GM21723 (cell line): ENCODE measurements around the gene MAB21L4.

Experiments
- ATAC-seq: cut with Tn5 transposase; IDR thresholded peaks from one replicate; pipeline ENCODE4 v1.9.1; 2021; ENCODE audit warnings: mild to moderate bottlenecking, moderate library complexity; ENCODE audit not compliant: unreplicated experiment

MAB21L4 gene

DNA sequence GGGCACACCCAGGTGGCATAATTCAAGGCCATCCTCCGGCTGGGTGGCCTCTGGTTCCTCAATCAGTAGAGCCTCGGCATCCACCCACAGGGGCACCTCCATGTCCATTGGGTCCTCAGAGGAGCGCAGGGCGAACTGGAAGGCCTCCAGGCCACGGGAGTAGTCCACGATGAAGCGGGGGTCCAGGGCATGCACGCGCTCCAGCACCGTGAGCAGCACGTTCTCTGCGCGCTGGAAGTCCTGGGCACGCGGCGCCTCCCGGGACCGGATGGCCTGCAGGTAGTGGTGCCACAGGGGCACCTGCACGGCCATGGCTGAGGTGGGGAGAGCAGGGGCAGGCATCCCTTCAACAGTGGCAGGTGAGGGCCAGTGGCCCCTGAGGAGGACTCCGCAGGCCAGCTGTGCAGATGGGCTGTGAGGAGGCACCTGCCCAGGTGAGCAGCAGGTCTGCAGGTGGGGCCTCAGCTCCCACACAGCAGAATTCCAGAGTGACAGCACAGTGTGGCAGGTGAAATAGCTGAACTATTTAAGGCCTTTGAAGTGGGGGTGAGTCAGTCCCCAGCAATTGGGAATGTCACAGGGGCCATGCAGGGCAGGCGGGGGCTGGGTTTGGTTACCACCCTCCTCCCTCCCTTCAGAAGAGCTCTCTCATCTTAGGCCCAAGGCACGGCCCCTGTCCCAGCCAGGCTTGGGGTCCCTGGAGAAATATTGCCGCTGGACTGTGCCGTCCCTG is at the start of gene MAB21L4:
Gene MAB21L4, minus strand, starts transcription at position 501 of the 733 bp plus-strand sequence. Its CDS starts 159 bp downstream, at position 342.
- no peak for ATAC-seq

DNA sequence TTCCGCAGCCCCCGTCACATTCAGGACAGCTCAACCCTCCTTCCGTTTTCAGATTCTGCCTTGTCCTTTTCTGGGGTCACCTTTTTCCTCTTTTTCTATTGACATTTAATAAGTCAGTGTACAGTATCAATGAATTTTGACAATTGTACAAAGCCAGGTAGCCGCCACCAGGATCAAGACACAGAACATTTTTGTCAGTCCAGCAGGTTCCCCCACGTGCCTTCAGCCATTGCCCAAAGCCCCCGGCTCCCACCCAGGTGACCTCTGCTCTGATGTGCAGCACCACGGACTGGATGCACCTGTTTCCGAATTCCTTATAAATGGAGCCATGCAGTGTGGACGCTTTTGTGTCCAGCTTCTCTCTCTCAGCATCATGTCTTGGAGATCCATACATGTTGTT is 40.1 kb upstream of the MAB21L4 start:
- no peak for ATAC-seq

DNA sequence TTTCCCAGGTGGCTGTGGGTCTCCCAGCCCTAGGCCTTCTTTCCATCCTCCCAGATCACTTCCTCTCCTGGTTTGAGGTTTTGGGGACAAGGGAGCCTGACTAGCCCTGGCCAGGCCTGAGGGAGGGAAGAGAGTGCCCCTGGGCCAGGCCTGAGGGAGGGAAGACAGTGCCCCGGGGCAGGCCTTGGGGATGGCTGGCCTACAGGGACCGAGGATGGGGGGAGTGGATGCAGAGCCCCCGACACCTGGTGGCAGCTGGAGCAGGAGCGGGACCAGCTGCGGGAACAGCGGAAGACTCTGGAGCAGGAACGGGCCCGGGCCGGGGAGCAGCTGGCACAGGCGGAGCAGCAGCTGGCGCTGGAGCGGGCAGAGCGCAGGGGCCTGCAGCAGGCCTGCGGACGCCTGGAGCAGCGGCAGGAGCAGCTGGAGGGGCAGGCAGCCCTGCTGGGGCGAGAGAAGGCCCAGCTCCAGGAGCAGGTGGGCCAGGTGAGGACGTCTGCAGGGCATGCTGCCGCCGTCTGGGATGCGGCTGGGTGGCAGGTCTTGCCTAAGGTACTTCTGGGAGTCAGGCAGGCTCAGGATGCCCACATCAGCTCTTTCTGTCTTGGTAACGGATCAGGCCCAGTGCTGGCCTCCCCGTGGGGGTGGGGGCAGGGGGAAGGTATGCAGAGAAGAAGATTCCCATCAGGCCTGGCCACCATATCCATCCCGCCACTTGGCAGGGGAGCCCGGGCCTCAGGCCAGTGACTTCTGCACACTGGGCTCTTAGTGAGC is 39.3 kb upstream of the MAB21L4 start:
- ATAC-seq = no peak

DNA sequence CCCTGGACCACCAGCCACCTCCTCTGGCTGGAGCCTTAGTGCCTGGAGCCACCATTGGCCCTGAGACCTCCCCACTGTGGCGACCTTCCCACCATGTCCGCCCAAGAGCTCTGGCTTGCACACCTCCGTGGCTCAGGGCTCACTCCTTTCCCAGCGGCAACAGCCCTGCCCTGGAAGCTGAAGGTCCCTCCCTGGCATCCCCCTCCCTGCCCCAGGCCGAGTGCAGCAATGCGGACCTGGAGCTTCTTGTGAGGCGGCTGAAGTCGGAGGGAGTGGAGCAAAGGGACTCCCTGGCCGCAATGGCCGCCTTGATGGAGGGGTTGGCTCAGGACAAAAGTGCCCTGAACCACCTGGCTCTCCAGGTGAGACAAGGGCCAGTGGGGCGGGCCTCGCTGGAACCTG is 38.7 kb upstream of the MAB21L4 start:
- ATAC-seq = no peak

DNA sequence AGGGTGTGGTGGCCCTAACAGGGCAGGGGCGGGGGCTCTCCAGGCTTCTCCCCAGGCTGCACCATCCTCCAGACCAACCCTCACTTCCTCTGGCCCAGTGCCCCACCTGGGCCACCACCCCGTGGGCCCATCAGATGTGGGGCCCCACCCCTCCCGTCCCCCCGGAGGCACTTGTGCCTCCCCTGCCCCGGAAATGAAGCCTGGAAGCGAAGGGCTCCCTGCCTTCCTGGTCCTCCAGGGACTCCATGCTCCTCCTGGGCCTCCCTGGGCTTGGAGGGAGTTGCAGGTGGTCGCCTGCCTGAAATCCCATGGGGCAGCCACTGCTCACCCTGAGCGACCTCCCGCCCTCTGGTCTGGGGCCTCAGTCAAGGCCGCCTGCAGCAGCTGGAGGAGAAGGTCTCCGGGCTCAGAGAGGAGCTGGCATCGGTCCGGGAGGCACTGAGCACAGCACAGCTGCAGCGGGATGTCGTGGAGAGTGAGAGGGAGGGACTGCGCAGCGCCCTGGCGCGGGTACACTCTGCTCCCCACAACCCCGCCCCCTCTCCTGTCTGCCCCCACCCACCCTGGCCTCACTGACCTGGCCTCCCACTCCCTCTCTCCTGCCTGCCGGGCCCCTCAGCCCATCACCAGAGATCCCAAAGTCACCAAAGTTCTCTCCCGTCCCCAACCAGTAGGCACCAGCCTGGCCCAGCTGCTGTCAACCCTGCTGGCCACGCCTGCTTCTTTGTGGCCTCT is 38.2 kb upstream of the MAB21L4 start:
- no peak for ATAC-seq

DNA sequence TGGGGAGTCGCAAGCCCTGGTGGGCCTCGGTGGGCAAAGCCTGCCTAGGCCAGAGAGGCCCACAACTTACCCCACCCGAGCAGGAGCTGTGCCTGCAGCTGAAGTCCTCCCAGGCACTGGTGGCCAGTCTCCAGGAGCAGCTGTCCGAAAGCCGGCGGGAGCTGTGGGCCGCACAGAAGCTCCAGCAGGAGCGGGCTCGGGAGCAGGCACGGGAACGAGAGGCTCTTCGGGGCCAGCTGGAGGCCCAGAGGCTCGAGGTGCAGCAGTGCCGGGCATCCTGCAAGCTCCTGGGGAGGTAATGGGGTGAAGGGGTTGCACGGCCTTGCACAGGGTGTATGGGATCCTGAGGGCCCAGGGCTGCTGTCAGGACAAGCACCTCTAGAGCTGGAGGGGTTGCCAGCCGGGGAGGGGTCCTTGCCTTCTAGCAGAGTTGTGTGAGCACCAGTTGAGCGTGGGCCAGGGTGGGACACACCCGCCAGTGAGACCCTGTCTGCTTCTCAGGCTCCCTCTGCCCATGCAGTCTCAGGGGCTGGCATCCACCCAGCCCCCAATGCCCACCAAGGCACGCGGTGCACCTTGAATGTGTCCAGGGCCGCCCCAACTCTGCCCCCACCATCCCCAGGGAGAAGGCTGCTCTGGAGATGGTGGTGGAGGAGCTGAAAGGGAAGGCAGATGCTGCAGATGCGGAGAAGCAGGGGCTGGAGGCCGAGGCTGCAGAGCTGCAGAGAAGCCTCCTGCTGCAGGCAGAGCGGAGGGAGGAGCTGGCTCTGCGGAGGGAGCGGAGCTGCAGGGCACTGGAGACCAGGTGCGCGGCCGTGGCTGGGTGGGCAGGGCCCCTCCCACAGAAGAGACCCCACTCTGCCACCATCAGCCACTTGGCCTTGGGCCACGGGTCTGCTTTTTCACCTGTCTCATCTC is 37.4 kb upstream of the MAB21L4 start:
- ATAC-seq = no peak

DNA sequence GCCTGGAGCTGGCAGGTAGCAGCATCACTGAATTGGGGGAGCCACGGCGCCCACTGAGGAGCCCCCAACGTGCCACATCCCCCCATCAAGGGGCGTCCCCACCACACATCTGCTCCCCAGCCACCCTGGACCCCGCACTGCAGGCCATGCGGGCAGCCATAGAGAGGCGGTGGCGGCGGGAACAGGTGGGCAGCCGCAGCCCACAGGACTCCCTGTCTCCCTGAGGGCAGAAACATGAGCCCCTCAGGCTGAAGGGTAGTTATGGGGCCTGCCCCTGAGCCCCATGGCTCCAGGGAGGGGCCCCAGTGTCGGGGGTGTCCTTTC is 36.7 kb upstream of the MAB21L4 start:
- ATAC-seq = no peak

DNA sequence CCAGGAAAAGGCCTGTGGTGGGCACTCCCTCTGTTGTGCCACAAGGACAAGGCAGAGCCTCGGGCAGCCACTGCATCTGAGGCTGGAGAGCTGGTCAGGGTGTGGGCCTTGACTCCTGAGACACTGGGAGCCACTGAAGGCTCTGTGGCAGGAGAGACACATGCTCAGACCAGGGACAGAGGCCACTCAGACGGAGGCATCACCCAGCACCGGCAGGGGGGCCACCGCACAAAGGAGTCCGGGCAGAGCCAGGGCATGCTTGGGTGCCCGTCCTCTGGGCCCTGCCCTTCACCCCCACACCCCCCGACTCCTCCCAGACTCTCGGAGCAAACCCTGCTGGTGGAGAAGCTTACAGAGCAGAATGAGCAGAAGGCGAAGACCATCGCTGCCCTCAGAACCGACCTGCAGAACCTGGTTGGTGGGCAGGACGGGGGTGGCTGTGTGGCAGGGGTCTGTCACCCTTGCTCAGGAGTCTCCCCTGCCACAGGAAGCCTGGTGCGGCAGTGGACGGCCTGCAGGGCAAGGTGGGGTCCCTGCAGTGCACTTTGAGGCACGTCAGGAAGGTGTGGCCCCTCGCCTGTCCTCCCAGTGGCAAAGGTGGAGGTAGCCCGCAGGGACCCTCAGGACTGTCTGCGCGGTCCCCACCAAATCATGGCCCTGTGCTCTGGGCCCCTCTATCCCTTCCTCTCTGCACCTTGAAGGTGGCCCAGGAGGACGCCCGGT is 36.2 kb upstream of the MAB21L4 start:
- ATAC-seq = no peak

DNA sequence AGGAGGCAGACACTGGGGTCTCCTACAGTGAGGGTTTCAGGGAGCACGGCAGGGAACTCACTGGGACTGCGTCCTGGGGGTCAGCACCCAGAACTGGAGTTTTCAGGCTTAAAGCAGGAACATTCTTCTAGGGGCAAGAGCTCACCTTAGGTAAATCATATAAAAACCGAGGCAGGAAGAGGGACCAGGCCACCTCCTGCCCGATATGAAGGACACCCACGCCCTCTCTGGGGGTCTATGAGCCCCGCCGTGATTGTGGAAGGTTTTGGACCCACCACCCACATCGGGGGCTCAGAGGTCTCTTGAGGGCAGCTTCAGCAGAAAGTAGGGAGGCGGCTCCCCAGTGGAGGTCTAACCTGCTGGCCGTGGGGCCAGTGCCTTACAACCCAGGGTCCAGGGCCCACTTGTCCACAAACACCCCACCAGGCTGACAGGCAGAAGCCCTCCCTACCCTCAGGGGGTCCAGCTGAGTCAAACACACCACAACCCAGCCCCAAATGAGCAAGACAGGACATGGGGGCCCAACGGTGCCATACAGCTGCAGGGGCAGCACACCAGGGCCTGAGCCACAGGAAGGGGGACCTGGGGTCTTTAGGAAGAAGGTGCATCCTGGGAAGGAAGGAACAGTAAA is 35.5 kb upstream of the MAB21L4 start:
- no peak for ATAC-seq

DNA sequence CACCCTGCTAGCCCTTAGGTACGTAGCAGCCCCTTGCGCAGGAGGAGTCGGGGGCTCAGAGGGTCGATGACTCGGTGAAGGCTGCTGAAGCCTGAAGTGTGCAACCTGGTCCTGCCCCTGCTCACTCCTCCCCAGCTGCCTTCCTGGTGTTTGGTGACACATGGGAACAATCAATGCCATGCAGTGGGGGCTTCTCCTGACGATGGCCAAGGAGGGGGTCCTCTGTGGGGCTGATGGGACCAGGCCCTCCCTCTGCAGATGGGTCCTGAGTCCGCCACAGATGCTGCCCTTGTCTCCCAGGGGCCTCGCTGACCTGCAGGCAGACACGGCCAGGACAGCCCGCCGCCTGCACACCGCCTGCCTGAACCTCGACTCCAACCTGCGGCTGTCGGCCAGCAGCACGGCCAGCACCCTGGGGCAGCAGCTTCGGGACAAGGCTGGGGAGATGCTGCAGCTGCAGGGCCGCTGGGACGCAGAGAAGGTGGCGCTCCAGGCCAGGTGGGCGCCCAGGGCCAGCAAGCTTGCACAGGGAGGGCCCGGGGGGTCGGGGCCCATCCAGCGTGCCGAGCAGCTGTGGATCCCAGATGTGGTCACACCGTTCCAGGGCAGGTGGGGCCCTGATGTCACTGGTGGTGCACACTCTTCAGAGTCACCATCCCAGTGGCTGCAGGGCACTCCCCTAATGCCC is 34.8 kb upstream of the MAB21L4 start:
- ATAC-seq = no peak

DNA sequence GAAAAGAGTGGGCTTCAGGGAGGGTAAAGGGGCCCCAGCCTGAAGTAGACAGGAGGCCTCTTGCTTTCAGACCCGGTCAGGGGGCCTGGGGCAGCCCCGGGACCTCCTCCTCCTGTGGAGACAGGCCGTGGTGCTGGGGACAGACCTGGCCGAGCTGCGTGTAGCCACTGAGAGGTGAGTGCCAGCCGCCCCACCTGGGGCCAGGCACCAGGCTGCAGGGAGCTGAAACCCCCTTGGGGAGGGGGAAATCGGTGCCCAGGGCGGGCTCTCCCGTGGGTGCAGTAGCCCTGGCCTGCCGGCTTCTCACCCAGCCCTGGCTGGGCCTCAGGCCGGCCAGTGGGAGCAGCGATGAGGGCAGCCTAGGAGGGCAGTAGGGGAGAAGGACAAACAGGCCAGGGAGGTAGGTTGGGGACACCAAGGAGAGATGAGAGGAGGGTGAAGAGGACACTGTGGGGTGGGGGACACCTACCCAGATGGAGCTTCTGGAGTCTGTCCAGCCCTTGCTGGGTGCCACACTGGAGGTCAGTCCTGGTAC is 34.2 kb upstream of the MAB21L4 start:
- ATAC-seq = no peak

DNA sequence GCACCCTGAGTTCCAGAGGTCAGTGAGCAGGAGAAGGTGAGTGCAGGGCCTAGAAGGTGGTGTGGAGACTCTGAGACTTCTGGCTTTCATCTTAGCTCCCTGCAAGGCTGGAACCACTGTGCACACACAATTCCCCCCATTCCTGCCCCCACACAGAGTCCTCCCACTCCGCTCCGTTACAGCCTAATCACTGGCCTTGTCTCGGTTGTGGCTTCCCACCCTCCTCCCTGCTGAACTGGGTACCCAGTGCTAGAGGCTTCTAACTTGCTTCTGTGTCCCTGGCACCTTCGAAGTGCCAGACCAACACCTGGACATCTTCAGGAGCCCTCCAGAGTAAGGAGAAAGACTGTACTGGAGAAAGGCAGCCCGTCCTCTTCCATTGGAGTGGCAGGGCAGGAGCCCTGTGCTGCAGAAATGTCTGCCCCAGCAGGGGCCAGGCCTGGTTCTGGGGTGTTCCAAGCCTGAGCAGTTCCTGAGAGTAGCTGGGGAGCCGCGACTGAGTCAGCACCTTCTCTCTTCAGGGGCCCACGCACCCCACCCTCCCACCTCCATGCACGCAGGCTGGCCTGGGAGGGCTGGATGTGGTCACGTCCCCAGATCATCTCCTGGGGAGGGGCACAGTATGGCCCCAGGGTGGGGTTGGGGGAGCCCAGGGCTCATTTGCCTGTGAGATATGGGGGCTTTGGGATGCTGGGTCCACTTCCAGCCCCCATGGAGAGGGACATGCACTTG is 33.6 kb upstream of the MAB21L4 start:
- no peak for ATAC-seq

DNA sequence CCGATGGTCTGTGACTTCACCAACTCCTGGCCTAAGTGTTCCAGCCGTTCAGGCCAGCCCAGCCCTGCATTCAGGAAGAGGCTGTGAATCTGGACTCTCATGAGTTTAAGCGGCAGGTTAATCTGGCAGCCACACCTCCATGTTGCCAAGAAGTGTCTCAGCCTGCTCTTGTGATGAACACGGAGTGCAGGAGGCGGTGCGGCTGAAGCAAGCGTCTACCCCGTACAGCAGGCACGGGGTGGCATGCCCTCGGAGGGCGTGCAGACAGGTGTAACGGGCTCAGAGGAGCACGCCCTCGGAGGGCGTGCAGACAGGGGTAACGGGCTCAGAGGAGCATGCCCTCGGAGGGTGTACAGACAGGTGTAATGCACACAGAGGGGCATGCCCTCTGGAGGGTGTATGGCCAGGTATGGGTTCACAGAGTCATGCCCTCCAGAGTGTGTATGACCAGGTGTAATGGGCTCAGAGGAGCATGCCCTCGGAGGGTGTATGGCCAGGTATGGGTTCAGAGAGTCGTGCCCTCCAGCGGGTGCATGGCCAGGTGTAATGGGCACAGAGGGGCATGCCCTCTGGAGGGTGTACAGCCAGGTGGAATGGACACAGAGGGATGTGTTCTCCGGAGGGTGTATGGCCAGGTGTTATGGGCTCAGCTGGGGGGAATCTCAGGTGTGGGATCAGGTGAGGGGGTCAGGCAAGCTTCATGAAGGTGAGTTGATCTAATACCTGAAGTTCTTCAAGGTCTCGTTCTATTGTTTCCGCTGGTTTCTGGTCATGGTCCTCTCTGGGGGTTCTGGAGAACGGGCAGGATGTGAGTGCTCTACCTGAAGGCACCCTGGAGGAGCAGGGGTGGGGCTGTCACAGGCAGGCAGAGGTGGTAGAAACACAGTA is 32.8 kb upstream of the MAB21L4 start:
- no peak for ATAC-seq

DNA sequence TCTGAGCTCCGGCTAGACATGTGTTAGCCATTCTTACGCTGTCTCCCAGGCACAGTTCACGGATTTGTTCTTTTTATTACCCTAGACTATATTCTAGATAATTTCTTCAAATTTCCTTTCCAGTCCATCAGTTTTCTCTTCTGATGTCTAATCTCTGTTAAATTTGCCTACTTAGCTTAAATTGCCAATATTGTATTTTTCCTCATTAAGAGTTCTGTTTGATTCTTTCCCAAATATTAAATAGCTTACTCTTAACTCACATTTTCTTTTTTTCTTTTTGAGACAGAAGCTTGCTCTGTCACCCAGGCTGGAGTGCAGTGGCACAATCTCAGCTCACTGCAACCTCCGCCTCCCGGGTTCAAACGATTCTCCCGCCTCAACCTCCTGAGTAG is 31.4 kb upstream of the MAB21L4 start:
- no peak for ATAC-seq

DNA sequence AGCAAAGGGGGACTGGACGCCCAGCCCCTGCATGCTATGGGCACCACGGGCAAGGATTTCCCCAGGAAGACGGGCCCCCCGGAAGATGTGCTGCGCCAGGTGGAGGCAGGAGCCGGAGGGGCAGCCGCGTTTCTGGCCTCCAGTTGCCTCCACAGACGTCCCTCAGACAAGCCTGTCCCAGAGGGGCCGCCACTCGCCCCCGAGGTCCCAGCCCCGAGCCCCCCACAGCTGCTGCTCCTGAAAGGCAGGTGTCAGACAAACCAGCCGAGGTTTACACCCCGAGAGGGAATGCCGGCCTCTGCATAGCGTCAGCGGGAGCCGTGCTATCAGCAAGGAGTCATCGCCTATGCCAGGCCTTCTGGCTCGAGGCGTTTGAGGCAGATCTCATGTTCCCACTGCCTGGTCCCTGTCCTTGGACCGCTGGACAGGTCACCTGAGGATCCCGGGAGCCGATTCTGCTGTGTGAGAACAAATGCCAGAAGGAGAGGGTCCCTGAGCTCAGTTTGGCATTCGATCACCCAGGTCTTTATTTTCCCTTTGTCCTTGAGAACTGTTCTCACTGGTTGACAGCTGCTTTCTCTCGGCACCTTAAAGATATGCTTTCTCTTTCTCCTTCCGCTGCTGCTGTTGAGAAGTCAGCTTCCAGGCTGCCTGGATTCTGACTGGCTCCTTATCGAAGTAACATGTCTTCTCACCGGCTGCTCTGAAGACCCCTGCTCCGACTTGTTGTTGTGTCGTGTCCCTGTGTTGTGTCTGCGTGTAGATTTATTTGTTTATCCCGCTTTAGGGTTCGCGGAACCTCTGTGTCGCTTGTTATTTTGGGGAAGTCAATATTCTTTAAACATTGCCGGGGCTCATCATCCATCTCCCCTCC is 30.8 kb upstream of the MAB21L4 start:
- ATAC-seq = no peak
